ENCODE results near the gene MYO7A. TPM values are rescaled to one million over a fixed set of nuclear protein-coding genes. Genes with fewer than 3 reads are reported as not detected.

The MYO7A gene
- total and polyA plus RNA-seq, 2 of the 4 experiments (the other 2 are of a cell fraction), result 0.02 TPM; not detected in 1

- dilution Hi-C loops (cut with HindIII; ENCODE audit: low sequenced_read_pairs, unreplicated experiment) (no loop called here), in situ Hi-C loops (cut with MboI; ENCODE audit: low sequenced_read_pairs) (no loop called here), intact Hi-C loops (cut with micrococcal nuclease) (no loop called here)
- Histone ChIP-seq H3K9me1 (ENCODE audit: insufficient read depth, low read length) (no peaks in the 10 kb centered on the region), H3K4me2 (ENCODE audit: low read depth, low read length) (no peak overlapping the region), H4K8ac (ENCODE audit: low read depth in 2 of 2, low read length in 2 of 2) (no peak overlapping the region), H3K23ac (ENCODE audit: low read depth, low read length) (no peak overlapping the region), H2BK5ac (ENCODE audit: low read depth, low read length, poor library complexity, severe bottlenecking) (no peak overlapping the region), H2AK9ac (replicated peaks; ENCODE audit: low read depth, low read length, poor library complexity) (no peak overlapping the region), H3K4me3 (ENCODE audit: insufficient read depth, low read depth, low read length) (no peak overlapping the region), H2AFZ (replicated peaks; ENCODE audit: low read length, poor library complexity) (no peak overlapping the region), H4K5ac (ENCODE audit: low read depth, low read length) (no peak overlapping the region), H3K9me3 (ENCODE audit: control insufficient read depth, insufficient read depth, low read length) (no peaks in the 10 kb centered on the region), H3K36me3 (ENCODE audit: control insufficient read depth, insufficient read depth, low read length) (no peaks in the 10 kb centered on the region), H3K79me1 (ENCODE audit: low read depth in 1 of 2, low read length in 2 of 2) (no peaks in the 10 kb centered on the region), H3K4me1 (ENCODE audit: control insufficient read depth, insufficient read depth, low read length) (no peaks in the 10 kb centered on the region), H3K27ac (ENCODE audit: insufficient read depth, low read length) (no peak overlapping the region), H2BK120ac (ENCODE audit: low read depth, low read length) (no peak overlapping the region), H3K9ac (ENCODE audit: low read depth, low read length) (no peak overlapping the region), H3K27me3 (ENCODE audit: control insufficient read depth, insufficient read depth, low read length) (peaks cover 30% of the 10 kb centered on the region), H3K14ac (replicated peaks; ENCODE audit: low read depth, low read length) (no peak overlapping the region), H2AK5ac (ENCODE audit: low read depth, low read length) (no peak overlapping the region), H3K56ac (ENCODE audit: extremely low read depth, insufficient read depth, low read length) (no peak overlapping the region), H2BK15ac (ENCODE audit: low read depth, low read length) (no peak overlapping the region), H3K4ac (ENCODE audit: low read depth, low read length) (no peak overlapping the region), H2BK20ac (ENCODE audit: low read depth, low read length) (no peak overlapping the region), H4K91ac (ENCODE audit: insufficient read depth, low read depth, low read length) (no peak overlapping the region), H3K18ac (ENCODE audit: low read depth, low read length) (no peak overlapping the region), H4K20me1 (ENCODE audit: insufficient read depth, low read length) (no peaks in the 10 kb centered on the region)
- no CpG with 5 or more reads among the region's 11 CpGs for WGBS, 2 experiments (ENCODE audit: extremely low coverage in 2 of 2, insufficient read length in 1 of 2)
- no peak for ATAC-seq (ENCODE audit: low read depth)
- no TSS peak for BruUV-seq (replicated peaks)
- DNase-seq, result no peak
- ChIA-PET POLR2A (ENCODE audit: unreplicated experiment) (no interaction called here), CTCF (interaction anchor here (0.6 kb wide), 1 partner anchor 65 kb away, joined by 5 read pairs; no protein-coding TSS in a partner anchor)
- TF ChIP-seq MAFK (IDR thresholded peaks at IDR 0.05; ENCODE audit: low read depth, low read length) (no peak), POLR2A (IDR thresholded peaks at IDR 0.05; ENCODE audit: low read depth, low read length) (no peak), RCOR1 (IDR thresholded peaks at IDR 0.05; ENCODE audit: insufficient replicate concordance, low read length) (no peak), MAZ (IDR thresholded peaks at IDR 0.05; ENCODE audit: borderline replicate concordance, low read depth, low read length) (no peak), FOS (IDR thresholded peaks at IDR 0.05; ENCODE audit: low read depth, low read length) (no peak), RAD21 (IDR thresholded peaks at IDR 0.05; ENCODE audit: low read length) (no peak), CEBPB (IDR thresholded peaks at IDR 0.05; ENCODE audit: low read depth, low read length) (no peak), ELK1 (IDR thresholded peaks at IDR 0.05; ENCODE audit: borderline replicate concordance, low read depth, low read length) (no peak), MXI1 (IDR thresholded peaks at IDR 0.05; ENCODE audit: borderline replicate concordance, low read depth, low read length) (no peak), SMC3 (IDR thresholded peaks at IDR 0.05; ENCODE audit: low read depth, low read length) (no peak), RFX5 (IDR thresholded peaks at IDR 0.05; ENCODE audit: low read depth, low read length) (no peak), CHD1 (IDR thresholded peaks at IDR 0.05; ENCODE audit: low read depth, low read length) (no peak), NFE2L2 (IDR thresholded peaks at IDR 0.05; ENCODE audit: low read depth, low read length) (no peak), BHLHE40 (IDR thresholded peaks at IDR 0.05; ENCODE audit: low read depth, low read length) (no peak)
- TF ChIP-seq, protein P1, sequence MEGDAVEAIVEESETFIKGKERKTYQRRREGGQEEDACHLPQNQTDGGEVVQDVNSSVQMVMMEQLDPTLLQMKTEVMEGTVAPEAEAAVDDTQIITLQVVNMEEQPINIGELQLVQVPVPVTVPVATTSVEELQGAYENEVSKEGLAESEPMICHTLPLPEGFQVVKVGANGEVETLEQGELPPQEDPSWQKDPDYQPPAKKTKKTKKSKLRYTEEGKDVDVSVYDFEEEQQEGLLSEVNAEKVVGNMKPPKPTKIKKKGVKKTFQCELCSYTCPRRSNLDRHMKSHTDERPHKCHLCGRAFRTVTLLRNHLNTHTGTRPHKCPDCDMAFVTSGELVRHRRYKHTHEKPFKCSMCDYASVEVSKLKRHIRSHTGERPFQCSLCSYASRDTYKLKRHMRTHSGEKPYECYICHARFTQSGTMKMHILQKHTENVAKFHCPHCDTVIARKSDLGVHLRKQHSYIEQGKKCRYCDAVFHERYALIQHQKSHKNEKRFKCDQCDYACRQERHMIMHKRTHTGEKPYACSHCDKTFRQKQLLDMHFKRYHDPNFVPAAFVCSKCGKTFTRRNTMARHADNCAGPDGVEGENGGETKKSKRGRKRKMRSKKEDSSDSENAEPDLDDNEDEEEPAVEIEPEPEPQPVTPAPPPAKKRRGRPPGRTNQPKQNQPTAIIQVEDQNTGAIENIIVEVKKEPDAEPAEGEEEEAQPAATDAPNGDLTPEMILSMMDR (conservative IDR thresholded peaks at IDR 0.05; ENCODE audit: low read depth, low read length), result no peak
Measured at GRCh38 chr11:77142091-77142975, 14.3 kb downstream of the MYO7A start.
